GM23338 (cell line): ENCODE data around the gene NUP153. TPM values are rescaled to one million over a fixed set of nuclear protein-coding genes. Genes with fewer than 3 reads are reported as not detected.

Experiments
- ATAC-seq: fragments of 200-7000 bp; cut with Tn5 transposase; 3 replicates; pipeline ENCODE4 v1.9.1; 2020
- DNase-seq: peaks from one replicate; pipeline ENCODE4 v3.0.0-alpha.2; 2015; ENCODE audit warnings: low spot score
- H2AFZ ChIP-seq: fragments of 200-600 bp; sonication (generic); 2 replicates; pipeline ENCODE4 v1.8.0; 2016; ENCODE audit warnings: antibody characterized with exemption, mild to moderate bottlenecking, moderate library complexity
- H3F3A ChIP-seq: fragments of 200-600 bp; sonication (generic); replicated peaks from 2 replicates; pipeline ENCODE4 v1.8.0; 2017; ENCODE audit warnings: antibody characterized with exemption, mixed run types, low read depth
- H3K27ac ChIP-seq: fragments of 200-600 bp; sonication (generic); 2 replicates; pipeline ENCODE4 v1.6.1; 2016; ENCODE audit warnings: low read depth
- H3K27me3 ChIP-seq: fragments of 200-600 bp; sonication (generic); 2 replicates; pipeline ENCODE4 v1.8.0; 2016; ENCODE audit warnings: mild to moderate bottlenecking, mixed run types, moderate library complexity; ENCODE audit not compliant: insufficient read depth
- H3K36me3 ChIP-seq: fragments of 200-600 bp; sonication (generic); 2 replicates; pipeline ENCODE4 v1.8.0; 2016; ENCODE audit warnings: mild to moderate bottlenecking; ENCODE audit not compliant: insufficient read depth
- H3K4me1 ChIP-seq: fragments of 200-600 bp; sonication (generic); 2 replicates; pipeline ENCODE4 v1.8.0; 2016; ENCODE audit warnings: mild to moderate bottlenecking, moderate library complexity; ENCODE audit not compliant: insufficient read depth
- H3K4me2 ChIP-seq: fragments of 200-600 bp; sonication (generic); 2 replicates; pipeline ENCODE4 v1.7.1; 2017; ENCODE audit warnings: mixed run types
- H3K4me3 ChIP-seq: fragments of 200-600 bp; sonication (generic); 2 replicates; pipeline ENCODE4 v1.6.1; 2016; ENCODE audit warnings: mixed run types
- H3K79me2 ChIP-seq: fragments of 200-600 bp; sonication (generic); replicated peaks from 2 replicates; pipeline ENCODE4 v1.8.0; 2017; ENCODE audit warnings: mild to moderate bottlenecking; ENCODE audit not compliant: insufficient read depth
- H3K9me2 ChIP-seq: fragments of 200-600 bp; sonication (generic); 2 replicates; pipeline ENCODE4 v1.8.0; 2017; ENCODE audit not compliant: insufficient read depth
- H4K20me1 ChIP-seq: fragments of 200-600 bp; sonication (generic); replicated peaks from 2 replicates; pipeline ENCODE4 v1.8.0; 2017; ENCODE audit warnings: mild to moderate bottlenecking; ENCODE audit not compliant: insufficient read depth
- H3K27ac Mint-ChIP-seq: 2 replicates; pipeline ENCODE4 v1.8.0; 2020; ENCODE audit warnings: inconsistent platforms, mild to moderate bottlenecking, moderate library complexity, mixed read lengths
- H3K27me3 Mint-ChIP-seq: 3 replicates; pipeline ENCODE4 v1.8.0; 2022; ENCODE audit warnings: low read depth, mild to moderate bottlenecking, moderate library complexity, mixed read lengths, inconsistent platforms; ENCODE audit not compliant: insufficient read depth, poor library complexity
- H3K36me3 Mint-ChIP-seq: 3 replicates; pipeline ENCODE4 v1.8.0; 2021; ENCODE audit warnings: low read depth, mild to moderate bottlenecking, inconsistent platforms, moderate library complexity, mixed read lengths
- H3K4me1 Mint-ChIP-seq: 3 replicates; pipeline ENCODE4 v1.8.0; 2020; ENCODE audit warnings: mild to moderate bottlenecking, inconsistent platforms, mixed read lengths
- H3K4me3 Mint-ChIP-seq: 3 replicates; pipeline ENCODE4 v1.8.0; 2021; ENCODE audit warnings: moderate library complexity, mild to moderate bottlenecking, inconsistent platforms, mixed read lengths
- H3K9me3 Mint-ChIP-seq: 3 replicates; pipeline ENCODE4 v1.8.0; 2020; ENCODE audit warnings: moderate library complexity, mild to moderate bottlenecking, inconsistent platforms, mixed read lengths
- EZH2 ChIP-seq: fragments of 200-600 bp; sonication (generic); IDR thresholded peaks from one replicate; pipeline ENCODE4 v1.8.0; 2017; ENCODE audit warnings: antibody characterized with exemption, mild to moderate bottlenecking, low read depth; ENCODE audit not compliant: unreplicated experiment
- EZH2phosphoT487 ChIP-seq: fragments of 200-600 bp; sonication (generic); IDR thresholded peaks from one replicate; pipeline ENCODE4 v1.8.1; 2018; ENCODE audit warnings: antibody characterized with exemption; ENCODE audit not compliant: unreplicated experiment
- JUNB ChIP-seq: IDR thresholded peaks from one replicate; pipeline ENCODE4 v1.6.1; 2016; ENCODE audit warnings: antibody characterized with exemption; ENCODE audit not compliant: unreplicated experiment
- POLR2AphosphoS5 ChIP-seq: IDR thresholded peaks from 2 replicates; pipeline ENCODE4 v1.6.1; 2016; ENCODE audit warnings: antibody characterized with exemption, low read depth
- ZNF114 ChIP-seq: fragments of 250-450 bp; sonication (Bioruptor Pico); IDR thresholded peaks from 2 replicates; pipeline ENCODE4 v1.5.0; 2020; ENCODE audit warnings: mild to moderate bottlenecking, moderate library complexity
- ZNF331 ChIP-seq: fragments of 250-450 bp; sonication (Bioruptor Pico); IDR thresholded peaks from 2 replicates; pipeline ENCODE4 v1.5.0; 2020; ENCODE audit warnings: low read depth, mild to moderate bottlenecking, moderate library complexity
- polyA plus RNA-seq: library from polyadenylated mRNA; unstranded; fragments of >200 nt; fragmentation: Nextera tagmentation; extraction: Ambion mirVana; gene quantifications from 2 replicates; pipeline ENCODE4 v1.2.1, GENCODE V29; 2016
- total RNA-seq: library from RNA; depleted of rRNA; stranded (reverse); fragments of >200 nt; shearing (Covaris generic); gene quantifications from 2 replicates; pipeline ENCODE4 v1.2.3, GENCODE V29; 2014
- TF ChIP-seq, protein P1 (sequence below): IDR thresholded peaks from 2 replicates; pipeline ENCODE4 v1.6.1; 2016; ENCODE audit warnings: antibody characterized with exemption
- TF ChIP-seq, protein P2 (sequence below): IDR thresholded peaks from one replicate; pipeline ENCODE4 v1.6.1; 2018; ENCODE audit warnings: antibody characterized with exemption; ENCODE audit not compliant: unreplicated experiment
- TF ChIP-seq, protein P3 (sequence below), 2 experiments: fragments of 200-600 bp in 1 of 2; sonication (generic) in 1 of 2; conservative IDR thresholded peaks; 2 replicates each; pipeline versions ENCODE4 v1.5.1 to v1.6.1; 2016 to 2017; ENCODE audit warnings: antibody characterized with exemption in 2 of 2, low read depth in 2 of 2, mild to moderate bottlenecking in 2 of 2, moderate library complexity in 1 of 2

NUP153 gene
- total and polyA plus RNA-seq, 2 experiments from 2014 or later, result 23.8 to 88.4 TPM

DNA sequence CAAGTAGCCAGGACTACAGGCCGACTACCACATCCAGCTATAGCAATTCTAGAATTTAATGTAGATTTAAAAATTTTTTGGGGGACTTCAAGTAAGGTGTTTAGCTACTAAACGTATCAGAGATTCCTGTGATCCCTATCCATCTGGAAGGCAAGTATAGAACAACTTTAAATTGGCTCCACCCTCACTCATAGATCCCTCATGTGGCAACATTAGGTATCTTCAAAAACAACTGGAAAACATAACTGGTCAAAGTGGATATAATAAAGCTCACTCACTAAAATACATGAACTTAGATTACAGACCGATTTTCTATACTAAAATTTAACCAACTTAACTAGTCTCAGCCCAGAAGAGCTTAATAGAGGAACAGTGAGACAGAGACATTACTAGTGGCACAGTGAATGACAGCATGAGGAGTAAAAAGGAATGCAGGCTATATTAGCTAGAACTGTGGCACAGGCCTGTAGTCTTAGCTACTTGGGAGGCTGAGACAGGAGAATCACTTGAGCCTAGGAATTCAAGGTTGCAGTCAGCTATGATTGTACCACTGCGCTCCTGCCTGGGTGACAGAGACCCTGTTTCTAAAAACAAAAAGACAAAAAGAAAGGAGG lies 14.7 kb downstream of the NUP153 start:
- H3K4me2 ChIP-seq, result no peak overlapping the region
- Mint-ChIP-seq H3K27me3 (peaks cover 3% of the 10 kb centered on the region), H3K27ac (no peak overlapping the region), H3K4me1 (peaks cover 16% of the 10 kb centered on the region), H3K4me3 (no peak overlapping the region), H3K36me3 (peaks cover 26% of the 10 kb centered on the region), H3K9me3 (no peaks in the 10 kb centered on the region; the same call in 2 of the 3 replicates)
- peaks cover 100% of the 10 kb centered on the region for H3K79me2 ChIP-seq
- H3F3A ChIP-seq, result no peaks in the 10 kb centered on the region
- no peak for TF ChIP-seq EZH2
- no peak for TF ChIP-seq POLR2AphosphoS5
- TF ChIP-seq JUNB, result no peak
- TF ChIP-seq ZNF114 (CRISPR knock-in tag), result no peak
- TF ChIP-seq, protein P1, sequence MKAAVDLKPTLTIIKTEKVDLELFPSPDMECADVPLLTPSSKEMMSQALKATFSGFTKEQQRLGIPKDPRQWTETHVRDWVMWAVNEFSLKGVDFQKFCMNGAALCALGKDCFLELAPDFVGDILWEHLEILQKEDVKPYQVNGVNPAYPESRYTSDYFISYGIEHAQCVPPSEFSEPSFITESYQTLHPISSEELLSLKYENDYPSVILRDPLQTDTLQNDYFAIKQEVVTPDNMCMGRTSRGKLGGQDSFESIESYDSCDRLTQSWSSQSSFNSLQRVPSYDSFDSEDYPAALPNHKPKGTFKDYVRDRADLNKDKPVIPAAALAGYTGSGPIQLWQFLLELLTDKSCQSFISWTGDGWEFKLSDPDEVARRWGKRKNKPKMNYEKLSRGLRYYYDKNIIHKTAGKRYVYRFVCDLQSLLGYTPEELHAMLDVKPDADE, result no peak
- TF ChIP-seq ZNF331 (CRISPR knock-in tag), result no peak
- TF ChIP-seq, protein P2, sequence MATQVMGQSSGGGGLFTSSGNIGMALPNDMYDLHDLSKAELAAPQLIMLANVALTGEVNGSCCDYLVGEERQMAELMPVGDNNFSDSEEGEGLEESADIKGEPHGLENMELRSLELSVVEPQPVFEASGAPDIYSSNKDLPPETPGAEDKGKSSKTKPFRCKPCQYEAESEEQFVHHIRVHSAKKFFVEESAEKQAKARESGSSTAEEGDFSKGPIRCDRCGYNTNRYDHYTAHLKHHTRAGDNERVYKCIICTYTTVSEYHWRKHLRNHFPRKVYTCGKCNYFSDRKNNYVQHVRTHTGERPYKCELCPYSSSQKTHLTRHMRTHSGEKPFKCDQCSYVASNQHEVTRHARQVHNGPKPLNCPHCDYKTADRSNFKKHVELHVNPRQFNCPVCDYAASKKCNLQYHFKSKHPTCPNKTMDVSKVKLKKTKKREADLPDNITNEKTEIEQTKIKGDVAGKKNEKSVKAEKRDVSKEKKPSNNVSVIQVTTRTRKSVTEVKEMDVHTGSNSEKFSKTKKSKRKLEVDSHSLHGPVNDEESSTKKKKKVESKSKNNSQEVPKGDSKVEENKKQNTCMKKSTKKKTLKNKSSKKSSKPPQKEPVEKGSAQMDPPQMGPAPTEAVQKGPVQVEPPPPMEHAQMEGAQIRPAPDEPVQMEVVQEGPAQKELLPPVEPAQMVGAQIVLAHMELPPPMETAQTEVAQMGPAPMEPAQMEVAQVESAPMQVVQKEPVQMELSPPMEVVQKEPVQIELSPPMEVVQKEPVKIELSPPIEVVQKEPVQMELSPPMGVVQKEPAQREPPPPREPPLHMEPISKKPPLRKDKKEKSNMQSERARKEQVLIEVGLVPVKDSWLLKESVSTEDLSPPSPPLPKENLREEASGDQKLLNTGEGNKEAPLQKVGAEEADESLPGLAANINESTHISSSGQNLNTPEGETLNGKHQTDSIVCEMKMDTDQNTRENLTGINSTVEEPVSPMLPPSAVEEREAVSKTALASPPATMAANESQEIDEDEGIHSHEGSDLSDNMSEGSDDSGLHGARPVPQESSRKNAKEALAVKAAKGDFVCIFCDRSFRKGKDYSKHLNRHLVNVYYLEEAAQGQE, result no peak
- no peaks in the 10 kb centered on the region; the same call in 1 of the 2 replicates for H3K36me3 ChIP-seq
- no peaks in the 10 kb centered on the region for H3K9me2 ChIP-seq
- peaks cover 83% of the 10 kb centered on the region for H4K20me1 ChIP-seq
- H3K4me3 ChIP-seq, result no peak overlapping the region
- no peaks in the 10 kb centered on the region for H3K4me1 ChIP-seq
- H3K27ac ChIP-seq, result no peak overlapping the region; the same call in 1 of the 2 replicates
- DNase-seq (no peak), ATAC-seq (no peak; the same call in 2 of the 3 replicates)
- no peaks in the 10 kb centered on the region for H3K27me3 ChIP-seq
- no peak overlapping the region for H2AFZ ChIP-seq

DNA sequence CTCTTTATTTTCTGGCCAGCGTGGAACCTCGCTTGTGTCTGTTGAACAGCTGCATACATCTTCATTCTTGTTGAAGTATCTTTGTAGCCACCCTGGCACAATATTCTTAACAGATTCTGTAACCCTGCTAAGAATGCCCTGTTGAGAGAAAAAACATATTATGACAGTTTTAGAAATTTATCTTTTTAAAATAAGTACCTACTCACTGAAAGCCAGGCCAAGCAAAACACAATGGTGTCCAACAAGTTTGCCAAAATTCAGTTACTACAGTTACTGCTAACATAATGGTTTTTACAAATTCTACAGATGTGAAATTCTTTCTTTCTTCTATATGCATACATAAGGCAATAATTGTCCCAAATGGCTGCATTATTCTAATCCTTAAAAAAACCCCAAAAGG lies 18.2 kb downstream of the NUP153 start:
- no peak overlapping the region for H3K4me3 ChIP-seq
- H3K27me3 ChIP-seq, result no peaks in the 10 kb centered on the region
- H3K4me1 Mint-ChIP-seq, result peaks cover 20% of the 10 kb centered on the region
- H3K27ac Mint-ChIP-seq, result no peak overlapping the region
- no peaks in the 10 kb centered on the region; the same call in 1 of the 2 replicates for H3K36me3 ChIP-seq
- H3K27me3 Mint-ChIP-seq, result peaks cover 1% of the 10 kb centered on the region
- H4K20me1 ChIP-seq, result peaks cover 60% of the 10 kb centered on the region
- no peaks in the 10 kb centered on the region; the same call in 2 of the 3 replicates for H3K9me3 Mint-ChIP-seq
- no peak overlapping the region for H3K4me3 Mint-ChIP-seq
- no peak overlapping the region for H3K27ac ChIP-seq
- no peak for DNase-seq
- peaks cover 99% of the 10 kb centered on the region for H3K79me2 ChIP-seq
- no peak overlapping the region for H3K4me2 ChIP-seq
- H3K36me3 Mint-ChIP-seq, result peaks cover 49% of the 10 kb centered on the region
- no peak overlapping the region for H2AFZ ChIP-seq
- H3K4me1 ChIP-seq, result peaks cover 17% of the 10 kb centered on the region
- no peak for ATAC-seq
- no peaks in the 10 kb centered on the region for H3F3A ChIP-seq
- no peaks in the 10 kb centered on the region for H3K9me2 ChIP-seq
- no peak for TF ChIP-seq ZNF114 (CRISPR knock-in tag)
- no peak for TF ChIP-seq EZH2
- TF ChIP-seq, protein P3, sequence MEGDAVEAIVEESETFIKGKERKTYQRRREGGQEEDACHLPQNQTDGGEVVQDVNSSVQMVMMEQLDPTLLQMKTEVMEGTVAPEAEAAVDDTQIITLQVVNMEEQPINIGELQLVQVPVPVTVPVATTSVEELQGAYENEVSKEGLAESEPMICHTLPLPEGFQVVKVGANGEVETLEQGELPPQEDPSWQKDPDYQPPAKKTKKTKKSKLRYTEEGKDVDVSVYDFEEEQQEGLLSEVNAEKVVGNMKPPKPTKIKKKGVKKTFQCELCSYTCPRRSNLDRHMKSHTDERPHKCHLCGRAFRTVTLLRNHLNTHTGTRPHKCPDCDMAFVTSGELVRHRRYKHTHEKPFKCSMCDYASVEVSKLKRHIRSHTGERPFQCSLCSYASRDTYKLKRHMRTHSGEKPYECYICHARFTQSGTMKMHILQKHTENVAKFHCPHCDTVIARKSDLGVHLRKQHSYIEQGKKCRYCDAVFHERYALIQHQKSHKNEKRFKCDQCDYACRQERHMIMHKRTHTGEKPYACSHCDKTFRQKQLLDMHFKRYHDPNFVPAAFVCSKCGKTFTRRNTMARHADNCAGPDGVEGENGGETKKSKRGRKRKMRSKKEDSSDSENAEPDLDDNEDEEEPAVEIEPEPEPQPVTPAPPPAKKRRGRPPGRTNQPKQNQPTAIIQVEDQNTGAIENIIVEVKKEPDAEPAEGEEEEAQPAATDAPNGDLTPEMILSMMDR (conservative IDR thresholded peaks at IDR 0.05; ENCODE audit: low read depth in 2 of 2), result no peak
- TF ChIP-seq, protein P1, result no peak
- no peak for TF ChIP-seq EZH2phosphoT487
